K562 (cell line): ENCODE measurements around the gene SAMD8. TPM values are rescaled to one million over a fixed set of nuclear protein-coding genes. Genes with fewer than 3 reads are reported as not detected.
A peak's percentile ranks its signal among the peaks of the same experiment; 100 is the strongest.

Experiments used
- CEBPG ChIP-seq, 3 experiments: fragments of 200-800 bp in 1 of 3; sonication (Bioruptor generic) in 1 of 3; sonication (generic) in 1 of 3; formaldehyde crosslinking in 1 of 3; IDR thresholded peaks in 2 of 3; conservative IDR thresholded peaks in 1 of 3; 2 replicates each; pipeline versions ENCODE4 v1.6.1 to v1.8.0; 2016 to 2022; ENCODE audit warnings: missing compliant biosample characterization in 2 of 3, missing genetic modification characterization in 2 of 3, mild to moderate bottlenecking in 1 of 3, missing genetic modification reagents in 1 of 3
- EZH2 ChIP-seq: IDR thresholded peaks from 2 replicates; pipeline ENCODE4 v1.6.1; 2012; ENCODE audit warnings: low read depth, mild to moderate bottlenecking, inconsistent platforms, low read length, borderline replicate concordance
- HDAC1 ChIP-seq, 2 experiments: fragments of 450-650 bp; IDR thresholded peaks; 2 replicates each; pipeline ENCODE4 v1.6.1; 2016 to 2017; ENCODE audit warnings: inconsistent platforms in 1 of 2, mild to moderate bottlenecking in 1 of 2, moderate library complexity in 1 of 2
- HDAC8 ChIP-seq: fragments of 450-650 bp; IDR thresholded peaks from 2 replicates; pipeline ENCODE4 v1.6.1; 2016; ENCODE audit warnings: mild to moderate bottlenecking, missing genetic modification characterization, moderate library complexity, missing compliant biosample characterization
- KLF13 ChIP-seq: fragments of 450-650 bp; IDR thresholded peaks from 2 replicates; pipeline ENCODE4 v1.6.1; 2016; ENCODE audit warnings: missing genetic modification characterization, low read depth, mild to moderate bottlenecking, missing compliant biosample characterization, moderate library complexity, borderline replicate concordance
- NFE2 ChIP-seq: IDR thresholded peaks from 2 replicates; pipeline ENCODE4 v1.6.1; 2014; ENCODE audit warnings: antibody characterized with exemption, low read depth
- NONO ChIP-seq, 2 experiments: fragments of 200-400 bp in 1 of 2; fragments of 450-650 bp in 1 of 2; formaldehyde crosslinking in 1 of 2; IDR thresholded peaks; 2 replicates each; pipeline ENCODE4 v1.6.1; 2017; ENCODE audit warnings: low read depth in 2 of 2, mild to moderate bottlenecking in 2 of 2, moderate library complexity in 2 of 2, low read length in 1 of 2
- POLR2A ChIP-seq: fragments of 450-650 bp; conservative IDR thresholded peaks from 2 replicates; pipeline ENCODE4 v1.6.1; 2016
- POLR2H ChIP-seq: IDR thresholded peaks from 2 replicates; pipeline ENCODE4 v1.6.1; 2016; ENCODE audit warnings: missing genetic modification characterization, low read depth, mild to moderate bottlenecking, control low read depth, missing compliant biosample characterization, moderate library complexity
- RBM17 ChIP-seq: fragments of 200-400 bp; formaldehyde crosslinking; IDR thresholded peaks from 2 replicates; pipeline ENCODE4 v1.6.1; 2017; ENCODE audit warnings: low read depth, mild to moderate bottlenecking, low read length, borderline replicate concordance
- SMARCA5 ChIP-seq: fragments of 450-650 bp; IDR thresholded peaks from 2 replicates; pipeline ENCODE4 v1.6.1; 2016
- SNIP1 ChIP-seq: fragments of 450-650 bp; IDR thresholded peaks from 2 replicates; pipeline ENCODE4 v1.7.1; 2017; ENCODE audit warnings: low read depth, mild to moderate bottlenecking
- SREBF2 ChIP-seq: sonication (generic); formaldehyde crosslinking; IDR thresholded peaks from 2 replicates; pipeline ENCODE4 v1.4.0; 2020; ENCODE audit warnings: mild to moderate bottlenecking, missing genetic modification reagents
- SRSF3 ChIP-seq: fragments of 200-400 bp; formaldehyde crosslinking; IDR thresholded peaks from 2 replicates; pipeline ENCODE4 v1.6.1; 2016; ENCODE audit warnings: mild to moderate bottlenecking, low read length, moderate library complexity; ENCODE audit not compliant: insufficient read depth
- TARDBP ChIP-seq: fragments of 450-650 bp; IDR thresholded peaks from 2 replicates; pipeline ENCODE4 v1.6.1; 2016
- YBX1 ChIP-seq: fragments of 450-650 bp; IDR thresholded peaks from 2 replicates; pipeline ENCODE4 v1.7.1; 2016; ENCODE audit warnings: mild to moderate bottlenecking
- ZBED1 ChIP-seq: IDR thresholded peaks from 2 replicates; pipeline ENCODE4 v1.6.1; 2014
- ZEB2 ChIP-seq: fragments of 450-650 bp; IDR thresholded peaks from 2 replicates; pipeline ENCODE4 v1.6.1; 2016
- ZNF197 ChIP-seq: fragments of 200-800 bp; sonication (Bioruptor generic); IDR thresholded peaks from 2 replicates; pipeline ENCODE4 v1.6.1; 2016; ENCODE audit warnings: low read depth, missing genetic modification characterization, missing compliant biosample characterization
- ZNF224 ChIP-seq: sonication (generic); formaldehyde crosslinking; IDR thresholded peaks from 2 replicates; pipeline ENCODE4 v1.8.0; 2022; ENCODE audit warnings: mild to moderate bottlenecking, missing genetic modification reagents
- polyA plus RNA-seq, 8 experiments: library from polyadenylated mRNA; depleted of rRNA in 4 of 8; stranded (reverse) in 5 of 8; unstranded in 3 of 8; fragments of >200 nt; fragmentation: Nextera tagmentation in 2 of 8; fragmentation: Illumina TruSeq in 1 of 8; extraction: Ambion mirVana in 2 of 8; extraction: Trizol in 1 of 8; gene quantifications; 2 replicates each; pipeline versions ENCODE4 v1.2.1 to v1.2.3, GENCODE V29; 2011 to 2014; ENCODE audit warnings: inconsistent platforms in 1 of 8, missing spikeins in 1 of 8
- total RNA-seq, 7 experiments: library from RNA; depleted of rRNA in 6 of 7; stranded (reverse); fragments of >200 nt in 6 of 7; fragmentation: Illumina TruSeq in 2 of 7; extraction: Trizol in 2 of 7; gene quantifications; 2 replicates each; pipeline versions ENCODE4 v1.2.1 to v1.2.3, GENCODE V29; 2011 to 2021; ENCODE audit warnings: low replicate concordance in 1 of 7
- TF ChIP-seq, protein P1 (sequence below): fragments of 250-450 bp; sonication (Bioruptor Pico); IDR thresholded peaks from 2 replicates; pipeline ENCODE4 v1.4.0; 2020; ENCODE audit warnings: mild to moderate bottlenecking, moderate library complexity
- TF ChIP-seq, protein P2 (sequence below): sonication (generic); formaldehyde crosslinking; IDR thresholded peaks from 2 replicates; pipeline ENCODE4 v1.8.1; 2022; ENCODE audit warnings: missing genetic modification reagents
- TF ChIP-seq, protein P3 (sequence below): fragments of 450-650 bp; formaldehyde crosslinking; IDR thresholded peaks from 2 replicates; pipeline ENCODE4 v1.4.0; 2022; ENCODE audit warnings: missing genetic modification characterization
- TF ChIP-seq, protein P4 (sequence below): sonication (generic); formaldehyde crosslinking; IDR thresholded peaks from 2 replicates; pipeline ENCODE4 v1.4.0; 2020; ENCODE audit warnings: mild to moderate bottlenecking, missing genetic modification reagents

SAMD8 gene
- total and polyA plus RNA-seq, 9 of the 15 experiments (the other 6 are each of a cell fraction or from before 2014, with no cell fraction given) = 2.7 to 16.1 (median 6.2) TPM

DNA sequence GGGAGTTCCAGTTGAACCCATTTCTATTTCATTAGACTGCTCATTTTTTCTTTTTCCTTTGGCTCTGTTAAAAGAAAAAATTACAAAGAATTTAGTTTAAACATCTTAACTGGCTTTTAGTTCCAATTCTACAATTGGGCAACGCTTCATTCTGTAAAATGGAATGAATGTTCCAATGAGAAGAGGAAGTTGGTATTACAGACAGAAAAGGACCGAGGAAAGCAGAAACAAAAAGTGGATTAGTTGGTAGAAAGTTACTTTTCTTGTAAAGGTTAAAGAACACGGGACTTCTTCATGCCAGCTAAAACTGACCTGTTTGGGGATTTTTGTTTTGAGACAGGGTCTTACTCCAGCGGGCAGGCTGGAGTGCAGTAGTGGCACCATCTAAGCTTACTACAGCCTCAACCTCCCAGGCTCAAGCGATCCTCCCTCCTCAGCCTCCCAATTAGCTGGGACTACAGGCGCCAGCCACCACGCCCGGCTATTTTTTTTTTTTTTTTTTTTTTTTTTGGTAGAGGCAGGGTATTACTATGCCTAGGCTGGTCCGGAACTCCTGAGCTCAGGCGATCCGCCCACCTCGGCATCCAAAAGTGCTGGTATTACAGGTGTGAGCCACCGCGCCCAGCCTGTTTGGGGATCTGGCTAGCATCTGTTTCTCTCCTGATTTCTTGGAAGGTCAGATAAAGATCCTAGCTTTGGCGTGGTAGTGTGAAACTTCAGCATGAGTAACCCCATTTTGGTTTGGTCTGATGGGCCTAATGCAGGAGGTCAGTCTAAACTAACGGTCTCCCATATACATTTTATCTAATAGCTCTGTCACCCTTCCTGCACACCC, 97.8 kb downstream of the SAMD8 start (continued):
- TF ChIP-seq, protein P1, sequence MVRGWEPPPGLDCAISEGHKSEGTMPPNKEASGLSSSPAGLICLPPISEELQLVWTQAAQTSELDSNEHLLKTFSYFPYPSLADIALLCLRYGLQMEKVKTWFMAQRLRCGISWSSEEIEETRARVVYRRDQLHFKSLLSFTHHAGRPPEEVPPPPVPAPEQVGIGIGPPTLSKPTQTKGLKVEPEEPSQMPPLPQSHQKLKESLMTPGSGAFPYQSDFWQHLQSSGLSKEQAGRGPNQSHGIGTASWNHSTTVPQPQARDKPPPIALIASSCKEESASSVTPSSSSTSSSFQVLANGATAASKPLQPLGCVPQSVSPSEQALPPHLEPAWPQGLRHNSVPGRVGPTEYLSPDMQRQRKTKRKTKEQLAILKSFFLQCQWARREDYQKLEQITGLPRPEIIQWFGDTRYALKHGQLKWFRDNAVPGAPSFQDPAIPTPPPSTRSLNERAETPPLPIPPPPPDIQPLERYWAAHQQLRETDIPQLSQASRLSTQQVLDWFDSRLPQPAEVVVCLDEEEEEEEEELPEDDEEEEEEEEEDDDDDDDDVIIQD (CRISPR knock-in tag) = no peak
- TF ChIP-seq RBM17 (no peak), EZH2 (no peak), NONO (IDR thresholded peaks at IDR 0.05; ENCODE audit: low read depth in 2 of 2, low read length in 1 of 2) (no peak), SNIP1 (no peak), HDAC1 (IDR thresholded peaks at IDR 0.05) (no peak), NFE2 (no peak), SREBF2 (CRISPR knock-in tag) (no peak), ZBED1 (no peak), TARDBP (no peak), SMARCA5 (no peak), POLR2A (no peak), SRSF3 (no peak), YBX1 (no peak), HDAC8 (tag) (peak; percentile 88; the same call in 1 of the 2 replicates), ZEB2 (no peak), KLF13 (tag) (peak; percentile 63; the same call in 1 of the 2 replicates), ZNF224 (CRISPR knock-in tag) (no peak), ZNF197 (peak; percentile 95), CEBPG (CRISPR knock-in tag; IDR thresholded peaks at IDR 0.05) (no peak), CEBPG (tag; conservative IDR thresholded peaks at IDR 0.05 in 1 of 2, IDR thresholded peaks at IDR 0.05 in 1 of 2) (no peak), POLR2H (tag) (no peak)
- TF ChIP-seq, protein P2, sequence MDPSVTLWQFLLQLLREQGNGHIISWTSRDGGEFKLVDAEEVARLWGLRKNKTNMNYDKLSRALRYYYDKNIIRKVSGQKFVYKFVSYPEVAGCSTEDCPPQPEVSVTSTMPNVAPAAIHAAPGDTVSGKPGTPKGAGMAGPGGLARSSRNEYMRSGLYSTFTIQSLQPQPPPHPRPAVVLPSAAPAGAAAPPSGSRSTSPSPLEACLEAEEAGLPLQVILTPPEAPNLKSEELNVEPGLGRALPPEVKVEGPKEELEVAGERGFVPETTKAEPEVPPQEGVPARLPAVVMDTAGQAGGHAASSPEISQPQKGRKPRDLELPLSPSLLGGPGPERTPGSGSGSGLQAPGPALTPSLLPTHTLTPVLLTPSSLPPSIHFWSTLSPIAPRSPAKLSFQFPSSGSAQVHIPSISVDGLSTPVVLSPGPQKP (CRISPR knock-in tag) = no peak
- TF ChIP-seq, protein P3, sequence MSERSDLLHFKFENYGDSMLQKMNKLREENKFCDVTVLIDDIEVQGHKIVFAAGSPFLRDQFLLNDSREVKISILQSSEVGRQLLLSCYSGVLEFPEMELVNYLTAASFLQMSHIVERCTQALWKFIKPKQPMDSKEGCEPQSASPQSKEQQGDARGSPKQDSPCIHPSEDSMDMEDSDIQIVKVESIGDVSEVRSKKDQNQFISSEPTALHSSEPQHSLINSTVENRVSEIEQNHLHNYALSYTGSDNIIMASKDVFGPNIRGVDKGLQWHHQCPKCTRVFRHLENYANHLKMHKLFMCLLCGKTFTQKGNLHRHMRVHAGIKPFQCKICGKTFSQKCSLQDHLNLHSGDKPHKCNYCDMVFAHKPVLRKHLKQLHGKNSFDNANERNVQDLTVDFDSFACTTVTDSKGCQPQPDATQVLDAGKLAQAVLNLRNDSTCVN (CRISPR knock-in tag) = no peak
- TF ChIP-seq, protein P4, sequence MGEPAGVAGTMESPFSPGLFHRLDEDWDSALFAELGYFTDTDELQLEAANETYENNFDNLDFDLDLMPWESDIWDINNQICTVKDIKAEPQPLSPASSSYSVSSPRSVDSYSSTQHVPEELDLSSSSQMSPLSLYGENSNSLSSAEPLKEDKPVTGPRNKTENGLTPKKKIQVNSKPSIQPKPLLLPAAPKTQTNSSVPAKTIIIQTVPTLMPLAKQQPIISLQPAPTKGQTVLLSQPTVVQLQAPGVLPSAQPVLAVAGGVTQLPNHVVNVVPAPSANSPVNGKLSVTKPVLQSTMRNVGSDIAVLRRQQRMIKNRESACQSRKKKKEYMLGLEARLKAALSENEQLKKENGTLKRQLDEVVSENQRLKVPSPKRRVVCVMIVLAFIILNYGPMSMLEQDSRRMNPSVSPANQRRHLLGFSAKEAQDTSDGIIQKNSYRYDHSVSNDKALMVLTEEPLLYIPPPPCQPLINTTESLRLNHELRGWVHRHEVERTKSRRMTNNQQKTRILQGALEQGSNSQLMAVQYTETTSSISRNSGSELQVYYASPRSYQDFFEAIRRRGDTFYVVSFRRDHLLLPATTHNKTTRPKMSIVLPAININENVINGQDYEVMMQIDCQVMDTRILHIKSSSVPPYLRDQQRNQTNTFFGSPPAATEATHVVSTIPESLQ (CRISPR knock-in tag) = no peak
